Osteocyte (in vitro differentiated cells): ENCODE data around the gene MICB. TPM values are rescaled to one million over a fixed set of nuclear protein-coding genes. Genes with fewer than 3 reads are reported as not detected.
"Not testable (repeated sequence)": the region's sequence is repeated elsewhere in the genome, so short reads cannot be mapped to it uniquely, and the experiment has no call there.

Experiments
- DNase-seq: peaks from one replicate; pipeline ENCODE4 v3.0.0; 2021; ENCODE audit warnings: mixed read lengths; ENCODE audit not compliant: unreplicated experiment; ENCODE audit errors: extremely low spot score
- H3K27ac Mint-ChIP-seq: one replicate; pipeline ENCODE4 v1.8.0; 2021; ENCODE audit warnings: mild to moderate bottlenecking, mixed read lengths; ENCODE audit not compliant: unreplicated experiment
- H3K27me3 Mint-ChIP-seq: one replicate; pipeline ENCODE4 v1.8.0; 2021; ENCODE audit warnings: mixed read lengths; ENCODE audit not compliant: unreplicated experiment
- H3K36me3 Mint-ChIP-seq: one replicate; pipeline ENCODE4 v1.8.0; 2021; ENCODE audit warnings: mixed read lengths; ENCODE audit not compliant: unreplicated experiment
- H3K4me1 Mint-ChIP-seq: one replicate; pipeline ENCODE4 v1.8.0; 2021; ENCODE audit warnings: mixed read lengths; ENCODE audit not compliant: unreplicated experiment
- H3K4me3 Mint-ChIP-seq: one replicate; pipeline ENCODE4 v1.8.0; 2021; ENCODE audit warnings: mild to moderate bottlenecking, moderate library complexity, mixed read lengths; ENCODE audit not compliant: unreplicated experiment
- H3K9me3 Mint-ChIP-seq: one replicate; pipeline ENCODE4 v1.8.0; 2021; ENCODE audit warnings: mixed read lengths; ENCODE audit not compliant: unreplicated experiment
- total RNA-seq: library from RNA; stranded (reverse); gene quantifications from 2 replicates; pipeline ENCODE4 v1.2.1, GENCODE V29; 2021
- TF ChIP-seq, protein P1 (sequence below): fragments of 200-600 bp; sonication (generic); IDR thresholded peaks from 2 replicates; pipeline ENCODE4 v1.5.0; 2021; ENCODE audit warnings: antibody characterized with exemption, mild to moderate bottlenecking, moderate library complexity

Gene MICB
- total RNA-seq, 1 donor from 2014 or later, result 12.1 TPM

DNA sequence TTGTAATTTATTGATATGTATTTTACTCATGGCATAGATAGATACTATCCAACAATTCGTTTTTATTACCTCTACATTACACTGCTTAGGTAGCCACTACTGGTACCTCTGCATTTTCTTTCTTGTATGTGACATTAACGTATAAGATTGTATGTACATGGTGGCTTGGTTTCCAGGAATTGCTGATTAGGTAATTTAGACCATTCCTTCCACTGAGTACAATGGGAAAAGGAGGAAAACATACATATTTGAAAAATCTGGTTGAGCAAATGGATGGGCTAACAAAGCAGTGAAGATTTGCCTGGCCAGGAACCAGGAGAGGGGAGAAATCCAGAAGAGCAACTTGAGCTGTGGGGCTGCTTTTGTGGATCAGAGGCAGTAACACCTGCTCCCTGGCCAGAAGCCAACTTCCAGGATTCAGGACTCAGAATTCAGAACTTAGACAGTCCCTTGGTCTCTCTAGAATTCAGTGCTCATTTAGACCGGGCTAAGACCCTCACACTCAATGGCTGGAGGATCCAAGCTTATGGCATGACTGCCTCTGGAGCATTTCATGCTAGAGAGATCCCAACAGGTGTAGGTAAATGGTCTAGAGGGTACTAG is 17.9 kb upstream of the MICB start:
- no peaks in the 10 kb centered on the region for H3K27me3 Mint-ChIP-seq

DNA sequence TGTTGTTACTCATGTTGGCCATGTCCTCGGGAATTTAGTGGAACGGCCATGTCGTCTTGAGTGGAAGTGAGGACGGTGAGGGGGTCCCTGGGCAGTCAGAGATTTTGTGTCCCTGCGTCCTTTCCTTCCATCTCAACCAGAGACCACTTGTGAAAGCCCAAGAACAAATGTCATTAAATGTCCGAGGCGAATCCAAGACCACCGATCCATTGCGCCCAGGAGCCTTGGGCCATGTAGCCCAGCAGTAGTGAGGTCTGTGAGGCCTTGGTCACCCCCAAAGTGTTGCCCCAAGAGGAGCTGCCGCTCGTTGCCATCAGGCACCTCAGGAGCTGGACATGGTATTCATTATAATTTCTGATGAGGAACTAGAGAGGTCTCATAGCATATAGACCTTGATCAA is 17.4 kb upstream of the MICB start:
- Mint-ChIP-seq H3K4me3 (no peak overlapping the region), H3K27ac (no peak overlapping the region), H3K27me3 (no peaks in the 10 kb centered on the region), H3K36me3 (no peaks in the 10 kb centered on the region), H3K4me1 (peaks cover 12% of the 10 kb centered on the region), H3K9me3 (no peaks in the 10 kb centered on the region)
- DNase-seq, result peak; percentile 49
- TF ChIP-seq, protein P1, sequence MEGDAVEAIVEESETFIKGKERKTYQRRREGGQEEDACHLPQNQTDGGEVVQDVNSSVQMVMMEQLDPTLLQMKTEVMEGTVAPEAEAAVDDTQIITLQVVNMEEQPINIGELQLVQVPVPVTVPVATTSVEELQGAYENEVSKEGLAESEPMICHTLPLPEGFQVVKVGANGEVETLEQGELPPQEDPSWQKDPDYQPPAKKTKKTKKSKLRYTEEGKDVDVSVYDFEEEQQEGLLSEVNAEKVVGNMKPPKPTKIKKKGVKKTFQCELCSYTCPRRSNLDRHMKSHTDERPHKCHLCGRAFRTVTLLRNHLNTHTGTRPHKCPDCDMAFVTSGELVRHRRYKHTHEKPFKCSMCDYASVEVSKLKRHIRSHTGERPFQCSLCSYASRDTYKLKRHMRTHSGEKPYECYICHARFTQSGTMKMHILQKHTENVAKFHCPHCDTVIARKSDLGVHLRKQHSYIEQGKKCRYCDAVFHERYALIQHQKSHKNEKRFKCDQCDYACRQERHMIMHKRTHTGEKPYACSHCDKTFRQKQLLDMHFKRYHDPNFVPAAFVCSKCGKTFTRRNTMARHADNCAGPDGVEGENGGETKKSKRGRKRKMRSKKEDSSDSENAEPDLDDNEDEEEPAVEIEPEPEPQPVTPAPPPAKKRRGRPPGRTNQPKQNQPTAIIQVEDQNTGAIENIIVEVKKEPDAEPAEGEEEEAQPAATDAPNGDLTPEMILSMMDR, result no peak

More for the DNA sequence above, 17.9 kb upstream of the MICB start:
- peak; percentile 56 for DNase-seq
- Mint-ChIP-seq H3K4me1 (peaks cover 7% of the 10 kb centered on the region), H3K9me3 (no peaks in the 10 kb centered on the region), H3K36me3 (no peaks in the 10 kb centered on the region), H3K27ac (no peak overlapping the region), H3K4me3 (no peak overlapping the region)
- TF ChIP-seq, protein P1, result no peak

- H3K9me3 Mint-ChIP-seq, result no peaks in the 10 kb centered on the region
- H3K27ac Mint-ChIP-seq, result no peak overlapping the region
- peaks cover 17% of the 10 kb centered on the region for H3K4me1 Mint-ChIP-seq
- H3K27me3 Mint-ChIP-seq, result no peaks in the 10 kb centered on the region
- no peak for DNase-seq
- no peak overlapping the region for H3K4me3 Mint-ChIP-seq
- no peaks in the 10 kb centered on the region for H3K36me3 Mint-ChIP-seq
- TF ChIP-seq, protein P1, result no peak
These were observed 14.6 kb upstream of the MICB start for GRCh38 chr6:31483392-31483791.

GRCh38 chr6:31485055-31485454 is 12.9 kb upstream of the MICB start:
- H3K27ac Mint-ChIP-seq, result peak overlapping the region; percentile 74
- DNase-seq, result no peak
- H3K27me3 Mint-ChIP-seq, result no peaks in the 10 kb centered on the region
- no peaks in the 10 kb centered on the region for H3K36me3 Mint-ChIP-seq
- peak overlapping the region; percentile 5 for H3K4me3 Mint-ChIP-seq
- no peaks in the 10 kb centered on the region for H3K9me3 Mint-ChIP-seq
- TF ChIP-seq, protein P1, result no peak
- H3K4me1 Mint-ChIP-seq, result peaks cover 17% of the 10 kb centered on the region

DNA sequence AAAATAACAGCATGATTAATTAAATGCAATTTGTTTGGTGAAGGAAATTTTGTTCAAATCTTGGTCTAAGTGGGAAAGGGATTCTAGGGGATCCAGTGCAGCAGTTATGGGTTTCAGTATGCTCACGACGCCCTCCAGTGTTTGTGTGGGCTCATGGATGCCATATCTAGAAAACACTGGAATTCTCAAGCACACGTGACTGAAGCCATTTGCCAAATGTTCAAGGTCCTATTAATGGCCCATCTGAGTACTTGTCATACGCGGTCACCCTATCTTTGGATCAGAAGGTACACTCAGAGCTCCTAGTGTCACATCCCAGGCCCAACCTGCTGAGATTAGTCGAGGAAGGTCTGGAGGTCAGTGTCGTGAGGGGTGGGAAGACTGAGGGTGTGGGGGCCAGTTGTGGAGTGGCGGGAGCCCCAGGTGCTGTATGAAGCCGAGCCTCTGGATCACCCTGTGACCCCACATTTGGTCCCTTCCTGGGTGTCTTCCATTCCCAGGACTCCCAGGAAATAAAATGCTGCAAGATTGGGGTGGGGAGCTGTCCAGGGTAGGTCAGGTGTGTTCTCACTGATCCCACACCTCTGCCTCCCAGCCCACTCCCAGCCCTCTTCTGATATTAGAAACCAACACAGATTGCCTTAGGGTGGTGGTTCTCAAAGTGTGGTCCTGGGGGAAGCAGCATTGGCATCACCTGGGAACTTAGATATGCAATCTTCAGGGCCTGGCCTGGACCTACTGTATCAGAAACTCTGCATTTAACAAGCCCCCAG is 11.7 kb upstream of the MICB start:
- DNase-seq, H3K27ac Mint-ChIP-seq, H3K36me3 Mint-ChIP-seq, H3K27me3 Mint-ChIP-seq, H3K4me3 Mint-ChIP-seq, H3K9me3 Mint-ChIP-seq: not testable (repeated sequence)
- H3K4me1 Mint-ChIP-seq, result peaks cover 17% of the 10 kb centered on the region

DNA sequence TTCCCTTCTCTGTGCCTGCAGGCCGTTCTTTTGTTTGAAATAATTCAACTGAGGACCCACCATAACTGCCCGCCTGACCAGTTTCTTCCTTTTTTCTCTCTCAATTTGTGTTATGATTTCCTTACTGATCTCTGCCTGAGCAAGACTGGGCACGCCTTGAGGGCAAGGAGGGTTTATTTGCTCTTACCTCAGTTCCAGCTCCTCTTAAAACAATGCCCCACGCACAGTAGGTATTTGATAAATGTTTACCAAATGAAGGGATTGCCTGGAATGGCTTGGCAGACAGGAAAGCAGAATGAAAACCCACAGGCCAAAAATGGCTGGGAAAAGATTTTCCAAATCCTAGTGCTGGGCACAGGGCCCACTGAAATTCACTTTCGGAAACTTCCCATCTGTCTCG is 10.3 kb upstream of the MICB start:
- H3K4me3 Mint-ChIP-seq, H3K9me3 Mint-ChIP-seq, H3K27me3 Mint-ChIP-seq, H3K36me3 Mint-ChIP-seq, DNase-seq: not testable (repeated sequence)
- peak overlapping the region; percentile 71 for H3K27ac Mint-ChIP-seq
- peaks cover 23% of the 10 kb centered on the region for H3K4me1 Mint-ChIP-seq
